AG04450 (cell line): Measurements from ENCODE around the gene CRYM. TPM values are rescaled to one million over a fixed set of nuclear protein-coding genes. Genes with fewer than 3 reads are reported as not detected.

Experiments used
- CTCF ChIA-PET: fragments of 300-600, 350-600 bp; formaldehyde crosslinking; extraction: SDS; loops from one replicate; lab custom pipeline; 2022; ENCODE audit warnings: antibody characterized with exemption, inconsistent platforms; lab: Charles Lee
- POLR2A ChIA-PET: fragments of 350-600 bp; formaldehyde crosslinking; extraction: SDS; loops from one replicate; lab custom pipeline; 2021; ENCODE audit warnings: antibody characterized with exemption, inconsistent platforms; lab: Yijun Ruan, JAX
- DNase-seq: peaks from one replicate; pipeline ENCODE4 v3.0.0-alpha.2; 2011; ENCODE audit warnings: low read depth, low spot score
- H3K27ac ChIP-seq: one replicate; pipeline ENCODE4 v1.5.1; 2012; ENCODE audit warnings: low read depth, low read length, control low read depth
- H3K27me3 ChIP-seq: one replicate; pipeline ENCODE4 v1.6.0; 2012; ENCODE audit warnings: low read length; ENCODE audit not compliant: control insufficient read depth, insufficient read depth
- H3K4me3 ChIP-seq: 2 replicates; pipeline ENCODE4 v1.5.1; 2011; ENCODE audit warnings: mild to moderate bottlenecking, low read depth, low read length, control low read depth
- H3K9me3 ChIP-seq: 2 replicates; pipeline ENCODE4 v1.5.1; 2012; ENCODE audit warnings: low read length; ENCODE audit not compliant: control insufficient read depth, insufficient read depth
- polyA plus RNA-seq: library from polyadenylated mRNA; depleted of rRNA; stranded (reverse); fragments of >200 nt; gene quantifications from 2 replicates; pipeline ENCODE4 v1.2.3, GENCODE V29; 2011
- TF ChIP-seq, protein P1 (sequence below): IDR thresholded peaks from 2 replicates; pipeline ENCODE4 v1.5.1; 2011; ENCODE audit warnings: low read depth, low read length, control low read depth, inconsistent platforms

Gene CRYM
- polyA plus RNA-seq, 1 experiment, result 0.21 TPM

DNA sequence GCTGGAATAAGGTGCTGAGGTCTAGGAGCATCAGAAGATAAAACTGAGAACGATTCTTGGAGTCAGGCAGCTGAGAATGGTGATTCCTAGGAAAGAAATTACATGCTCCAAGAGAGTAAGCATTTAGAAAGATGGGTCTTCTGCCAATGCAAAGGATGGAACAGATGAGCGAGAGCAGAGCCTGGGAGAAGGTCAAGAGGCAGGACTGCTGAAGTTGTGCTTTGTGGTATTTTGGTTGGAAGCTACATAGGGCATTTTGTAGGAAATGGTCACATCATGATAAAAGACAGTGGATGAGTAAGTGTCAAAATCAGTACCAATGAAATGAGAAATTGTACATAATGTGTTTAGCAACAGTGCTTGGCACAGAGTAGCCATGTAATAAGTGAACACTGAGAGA, 1.4 kb upstream of the CRYM start:
- H3K9me3 ChIP-seq, result no peaks in the 10 kb centered on the region; the same call in 1 of the 2 replicates
- POLR2A ChIA-PET, result no interaction called here
- TF ChIP-seq, protein P1, sequence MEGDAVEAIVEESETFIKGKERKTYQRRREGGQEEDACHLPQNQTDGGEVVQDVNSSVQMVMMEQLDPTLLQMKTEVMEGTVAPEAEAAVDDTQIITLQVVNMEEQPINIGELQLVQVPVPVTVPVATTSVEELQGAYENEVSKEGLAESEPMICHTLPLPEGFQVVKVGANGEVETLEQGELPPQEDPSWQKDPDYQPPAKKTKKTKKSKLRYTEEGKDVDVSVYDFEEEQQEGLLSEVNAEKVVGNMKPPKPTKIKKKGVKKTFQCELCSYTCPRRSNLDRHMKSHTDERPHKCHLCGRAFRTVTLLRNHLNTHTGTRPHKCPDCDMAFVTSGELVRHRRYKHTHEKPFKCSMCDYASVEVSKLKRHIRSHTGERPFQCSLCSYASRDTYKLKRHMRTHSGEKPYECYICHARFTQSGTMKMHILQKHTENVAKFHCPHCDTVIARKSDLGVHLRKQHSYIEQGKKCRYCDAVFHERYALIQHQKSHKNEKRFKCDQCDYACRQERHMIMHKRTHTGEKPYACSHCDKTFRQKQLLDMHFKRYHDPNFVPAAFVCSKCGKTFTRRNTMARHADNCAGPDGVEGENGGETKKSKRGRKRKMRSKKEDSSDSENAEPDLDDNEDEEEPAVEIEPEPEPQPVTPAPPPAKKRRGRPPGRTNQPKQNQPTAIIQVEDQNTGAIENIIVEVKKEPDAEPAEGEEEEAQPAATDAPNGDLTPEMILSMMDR, result no peak
- H3K27me3 ChIP-seq, result peaks cover 56% of the 10 kb centered on the region
- H3K27ac ChIP-seq, result no peak overlapping the region
- CTCF ChIA-PET, result interaction anchor here (0.6 to 1.9 kb wide), 5 partner anchors 19 to 124 kb away, joined by 4 to 8 read pairs (median 6); no protein-coding TSS in a partner anchor
- DNase-seq, result no peak
- H3K4me3 ChIP-seq, result no peak overlapping the region

DNA sequence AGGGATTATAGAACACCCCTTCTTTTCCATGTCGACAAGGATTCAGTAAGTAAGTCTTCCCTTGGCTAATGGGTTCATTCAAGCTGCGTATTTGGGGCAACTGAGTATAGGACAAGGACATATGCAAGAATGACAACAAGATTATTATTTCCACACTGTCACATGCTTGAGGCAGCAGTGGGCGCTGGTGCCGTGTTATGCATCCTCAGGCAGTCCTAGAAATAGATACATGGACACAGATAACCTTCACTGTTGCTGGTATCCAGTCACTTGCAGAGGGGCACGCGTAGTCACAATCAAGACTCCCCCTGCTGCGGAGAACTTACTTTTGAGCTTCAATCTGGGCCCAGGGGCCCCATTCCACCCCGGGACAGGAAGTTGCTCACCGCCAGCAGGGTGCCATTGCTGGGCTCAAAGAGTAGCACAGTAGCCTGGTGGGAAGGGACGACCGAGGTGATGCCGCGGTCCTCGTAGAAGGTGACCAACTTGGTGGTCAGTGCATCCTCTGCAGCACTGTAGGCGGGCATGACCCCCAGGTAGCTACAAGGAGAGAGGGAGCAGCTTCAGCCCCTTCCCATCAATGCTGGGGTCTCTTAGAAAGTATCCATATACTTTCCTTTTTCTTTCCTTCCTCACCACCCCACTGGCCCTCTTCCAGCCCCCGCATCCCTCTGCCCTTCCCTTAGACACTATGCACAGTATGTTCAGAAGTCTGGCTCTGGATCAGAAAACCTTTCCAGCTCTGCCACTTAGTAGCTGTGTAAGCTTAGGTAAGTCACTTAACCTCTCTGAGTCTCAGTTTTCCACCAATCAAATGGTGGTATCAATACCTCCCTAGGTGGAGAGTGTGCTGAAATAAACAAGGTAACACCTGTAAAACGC, 804 bp downstream of the CRYM start:
- TF ChIP-seq, protein P1, result no peak
- CTCF ChIA-PET, result interaction anchor here (1.0 to 1.6 kb wide), 7 partner anchors 9 to 88 kb away, joined by 3 to 10 read pairs (median 4); no protein-coding TSS in a partner anchor
- Histone ChIP-seq H3K9me3 (no peaks in the 10 kb centered on the region; the same call in 1 of the 2 replicates), H3K27me3 (peaks cover 57% of the 10 kb centered on the region), H3K27ac (no peak overlapping the region), H3K4me3 (no peak overlapping the region)
- POLR2A ChIA-PET, result no interaction called here
- no peak for DNase-seq

DNA sequence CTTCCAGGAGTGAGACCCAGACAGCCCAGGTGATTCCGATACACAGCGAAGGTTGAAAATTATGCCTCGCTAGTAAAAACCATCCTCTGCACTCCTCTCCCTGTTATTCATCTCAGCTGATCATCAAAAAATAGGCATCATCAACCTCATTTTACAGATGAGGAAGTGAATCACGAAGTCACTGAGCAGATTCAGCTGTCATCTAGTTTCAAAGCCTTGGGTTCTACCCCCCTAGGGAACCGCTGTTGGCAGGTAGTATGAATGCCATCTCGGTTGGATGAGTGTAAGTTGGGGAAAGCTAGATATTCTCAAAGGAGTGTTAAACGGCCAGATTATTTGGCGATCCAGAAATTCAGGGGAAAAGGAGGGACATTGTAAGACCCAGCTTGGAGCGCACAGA, 2.0 kb downstream of the CRYM start:
- TF ChIP-seq, protein P1, result no peak
- Histone ChIP-seq H3K27me3 (peaks cover 53% of the 10 kb centered on the region), H3K9me3 (no peaks in the 10 kb centered on the region), H3K27ac (no peak overlapping the region), H3K4me3 (no peak overlapping the region)
- CTCF ChIA-PET, result interaction anchor here (1.0 to 1.3 kb wide), 2 partner anchors 14 to 84 kb away, joined by 3 read pairs; no protein-coding TSS in a partner anchor
- POLR2A ChIA-PET, result no interaction called here
- no peak for DNase-seq

DNA sequence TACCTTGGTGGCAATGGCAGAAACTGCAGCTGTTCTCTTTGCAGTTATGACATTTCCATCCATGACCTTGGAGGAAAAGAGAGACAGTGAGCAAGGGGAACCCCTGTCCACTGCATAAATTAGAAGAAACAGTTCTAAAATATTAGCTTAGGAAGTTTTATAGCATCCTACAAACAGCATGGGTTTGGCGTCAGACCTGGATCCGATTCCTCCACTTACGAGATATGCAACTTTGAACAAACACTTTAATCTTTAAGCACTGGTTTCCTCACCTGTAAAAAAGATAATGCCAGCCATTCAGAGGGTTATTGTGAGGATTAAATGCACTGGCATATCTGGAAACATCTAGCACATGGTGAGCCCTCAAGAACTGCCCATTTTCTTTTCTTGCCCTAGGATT, 2.6 kb downstream of the CRYM start:
- POLR2A ChIA-PET, result no interaction called here
- DNase-seq, result no peak

More for the DNA sequence above, 2.6 kb downstream of the CRYM start:
- Histone ChIP-seq H3K4me3 (no peak overlapping the region), H3K27me3 (peaks cover 51% of the 10 kb centered on the region), H3K27ac (no peak overlapping the region), H3K9me3 (no peaks in the 10 kb centered on the region)
- TF ChIP-seq, protein P1, result no peak
- CTCF ChIA-PET, result interaction anchor here (1.0 kb wide), 2 partner anchors 25 to 87 kb away, joined by 3 to 6 read pairs; no protein-coding TSS in a partner anchor
